AG20443 (cell line): ENCODE data around the gene RAPGEF5.

ENCODE experiments used
- DNase-seq: peaks from one replicate; pipeline ENCODE4 v3.0.0; 2012; ENCODE audit warnings: low spot score, mixed read lengths

The RAPGEF5 gene

GRCh38 chr7:22302951-22303423, 54.0 kb downstream of the RAPGEF5 start:
- no peak for DNase-seq

GRCh38 chr7:22302193-22302592, 54.8 kb downstream of the RAPGEF5 start:
- no peak for DNase-seq

- no peak for DNase-seq
These were observed 55.2 kb downstream of the RAPGEF5 start for GRCh38 chr7:22301790-22302189.

GRCh38 chr7:22300839-22301238, 56.1 kb downstream of the RAPGEF5 start:
- DNase-seq = no peak

GRCh38 chr7:22296916-22297315, 60.0 kb downstream of the RAPGEF5 start:
- no peak for DNase-seq

- no peak for DNase-seq
These were observed 60.7 kb downstream of the RAPGEF5 start for GRCh38 chr7:22296265-22296566.

GRCh38 chr7:22295402-22296264, 61.3 kb downstream of the RAPGEF5 start:
- DNase-seq = peak; percentile 41

GRCh38 chr7:22292531-22292930, 64.4 kb downstream of the RAPGEF5 start:
- no peak for DNase-seq

- no peak for DNase-seq
These were observed 65.0 kb downstream of the RAPGEF5 start for GRCh38 chr7:22291977-22292376.

GRCh38 chr7:22288202-22288601, 68.8 kb downstream of the RAPGEF5 start:
- DNase-seq = no peak

- DNase-seq = no peak
These were observed 69.5 kb downstream of the RAPGEF5 start for GRCh38 chr7:22287412-22287811.

GRCh38 chr7:22286436-22286835, 70.5 kb downstream of the RAPGEF5 start:
- DNase-seq = no peak

GRCh38 chr7:22281481-22281880, 75.5 kb downstream of the RAPGEF5 start:
- DNase-seq = no peak

GRCh38 chr7:22280031-22280430, 76.9 kb downstream of the RAPGEF5 start:
- DNase-seq = no peak

GRCh38 chr7:22278660-22279059, 78.3 kb downstream of the RAPGEF5 start:
- no peak for DNase-seq

GRCh38 chr7:22277375-22277774, 79.6 kb downstream of the RAPGEF5 start:
- DNase-seq = no peak

- DNase-seq = no peak
These were observed 81.3 kb downstream of the RAPGEF5 start for GRCh38 chr7:22275661-22276060.

GRCh38 chr7:22271311-22271710, 85.6 kb downstream of the RAPGEF5 start:
- DNase-seq = no peak

GRCh38 chr7:22270371-22270770, 86.6 kb downstream of the RAPGEF5 start:
- DNase-seq = no peak

- DNase-seq = no peak
These were observed 87.0 kb downstream of the RAPGEF5 start for GRCh38 chr7:22269963-22270362.

- DNase-seq = no peak
These were observed 88.0 kb downstream of the RAPGEF5 start for GRCh38 chr7:22268884-22269421.

- peak; percentile 17 for DNase-seq
These were observed 88.9 kb downstream of the RAPGEF5 start for GRCh38 chr7:22267930-22268615.

GRCh38 chr7:22262538-22262937, 94.4 kb downstream of the RAPGEF5 start:
- DNase-seq = no peak
